ENCODE results near the gene PKNOX2.

The PKNOX2 gene

DNA sequence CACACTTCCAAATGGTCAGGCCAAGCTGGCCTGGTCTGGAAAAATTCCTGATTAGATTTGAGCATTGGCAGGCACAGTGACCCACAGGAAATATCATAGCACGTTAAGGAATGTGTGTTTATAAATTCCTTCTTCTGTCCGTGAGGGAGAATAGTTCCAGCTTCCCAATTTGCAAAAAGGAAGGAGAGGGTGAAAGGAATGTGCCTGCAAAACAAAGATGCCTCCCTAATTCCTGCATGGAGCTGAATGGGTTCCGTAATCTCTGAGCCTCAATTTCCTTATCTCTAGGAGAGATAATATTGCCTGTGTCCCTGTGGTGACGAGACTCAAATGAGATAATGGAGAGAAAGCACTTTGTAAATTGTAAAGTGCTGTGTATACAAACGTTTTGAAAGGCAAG, 226.4 kb downstream of the PKNOX2 start:
- no peak for TF ChIP-seq EZH2 (IDR thresholded peaks at IDR 0.05; ENCODE audit: borderline replicate concordance, low read depth, low read length, severe bottlenecking)
- TF ChIP-seq, protein P1, sequence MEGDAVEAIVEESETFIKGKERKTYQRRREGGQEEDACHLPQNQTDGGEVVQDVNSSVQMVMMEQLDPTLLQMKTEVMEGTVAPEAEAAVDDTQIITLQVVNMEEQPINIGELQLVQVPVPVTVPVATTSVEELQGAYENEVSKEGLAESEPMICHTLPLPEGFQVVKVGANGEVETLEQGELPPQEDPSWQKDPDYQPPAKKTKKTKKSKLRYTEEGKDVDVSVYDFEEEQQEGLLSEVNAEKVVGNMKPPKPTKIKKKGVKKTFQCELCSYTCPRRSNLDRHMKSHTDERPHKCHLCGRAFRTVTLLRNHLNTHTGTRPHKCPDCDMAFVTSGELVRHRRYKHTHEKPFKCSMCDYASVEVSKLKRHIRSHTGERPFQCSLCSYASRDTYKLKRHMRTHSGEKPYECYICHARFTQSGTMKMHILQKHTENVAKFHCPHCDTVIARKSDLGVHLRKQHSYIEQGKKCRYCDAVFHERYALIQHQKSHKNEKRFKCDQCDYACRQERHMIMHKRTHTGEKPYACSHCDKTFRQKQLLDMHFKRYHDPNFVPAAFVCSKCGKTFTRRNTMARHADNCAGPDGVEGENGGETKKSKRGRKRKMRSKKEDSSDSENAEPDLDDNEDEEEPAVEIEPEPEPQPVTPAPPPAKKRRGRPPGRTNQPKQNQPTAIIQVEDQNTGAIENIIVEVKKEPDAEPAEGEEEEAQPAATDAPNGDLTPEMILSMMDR (IDR thresholded peaks at IDR 0.05; ENCODE audit: borderline replicate concordance, extremely low read depth, low read length, poor library complexity, severe bottlenecking), result no peak
- Histone ChIP-seq H3K27me3 (ENCODE audit: insufficient read depth, low read length, poor library complexity) (no peaks in the 10 kb centered on the region), H3K9me3 (ENCODE audit: insufficient read depth, low read length, severe bottlenecking) (no peaks in the 10 kb centered on the region), H3K4me3 (ENCODE audit: low read depth in 1 of 2, low read length in 2 of 2) (no peak overlapping the region), H3K79me2 (ENCODE audit: insufficient read depth, low read length) (no peaks in the 10 kb centered on the region), H3K4me1 (ENCODE audit: insufficient read depth, low read length) (no peaks in the 10 kb centered on the region), H3K27ac (ENCODE audit: low read length) (no peak overlapping the region), H3K36me3 (ENCODE audit: insufficient read depth, low read length) (no peaks in the 10 kb centered on the region), H2AFZ (ENCODE audit: low read depth, low read length) (no peak overlapping the region), H4K20me1 (ENCODE audit: insufficient read depth, low read length) (no peaks in the 10 kb centered on the region), H3K4me2 (ENCODE audit: insufficient read depth, low read length) (no peak overlapping the region), H3K9ac (ENCODE audit: low read depth, low read length) (no peak overlapping the region)
- ATAC-seq (ENCODE audit: insufficient read depth, low read depth) (no peak), DNase-seq (no peak)

DNA sequence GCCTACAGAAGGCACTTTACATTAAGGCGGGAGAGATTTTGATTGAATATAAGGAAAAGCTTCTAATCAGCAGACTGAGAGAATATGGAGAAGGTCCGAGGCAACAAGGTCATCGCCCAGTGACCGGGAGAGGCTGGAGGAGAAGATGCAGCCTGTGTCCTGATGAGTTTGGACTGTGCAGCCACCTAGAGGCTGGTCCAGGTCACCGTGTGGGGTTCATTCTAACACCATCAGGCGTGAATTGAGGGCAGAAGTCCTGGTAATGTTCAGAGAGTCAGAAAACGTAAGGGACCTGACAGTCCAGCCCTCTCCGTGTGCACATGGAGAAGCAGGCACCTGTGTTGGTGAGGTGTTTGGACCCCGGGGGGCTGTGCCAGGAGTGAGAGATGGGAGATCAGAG, 228.8 kb downstream of the PKNOX2 start:
- ATAC-seq (ENCODE audit: insufficient read depth, low read depth), result no peak

DNA sequence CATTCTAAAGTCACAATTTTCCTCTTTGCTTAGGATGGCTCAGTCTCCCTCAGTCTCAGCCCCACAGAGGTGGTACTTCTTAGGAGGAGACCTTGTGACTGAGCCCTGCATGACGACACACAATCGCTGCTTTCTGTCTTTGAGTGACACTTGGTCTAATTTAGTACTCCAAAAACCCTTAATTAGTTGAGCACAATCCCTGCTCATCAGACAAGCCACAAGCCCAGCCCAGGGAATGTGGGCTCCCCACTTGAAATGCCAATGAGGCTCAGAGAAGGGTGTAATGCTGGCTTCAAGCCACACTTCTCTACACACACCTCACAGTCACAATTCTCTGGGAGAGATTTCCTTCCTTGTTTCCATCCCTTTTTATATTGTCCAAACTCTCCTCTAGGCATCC, 229.7 kb downstream of the PKNOX2 start:
- no peaks in the 10 kb centered on the region for H3K79me2 ChIP-seq (ENCODE audit: insufficient read depth, low read length)
- ATAC-seq (ENCODE audit: insufficient read depth, low read depth) (no peak), DNase-seq (no peak)
- H3K4me3 ChIP-seq (ENCODE audit: low read depth in 1 of 2, low read length in 2 of 2), result no peak overlapping the region
- no peaks in the 10 kb centered on the region for H3K4me1 ChIP-seq (ENCODE audit: insufficient read depth, low read length)
- H2AFZ ChIP-seq (ENCODE audit: low read depth, low read length), result no peak overlapping the region
- peaks cover 18% of the 10 kb centered on the region for H3K27me3 ChIP-seq (ENCODE audit: insufficient read depth, low read length, poor library complexity)
- TF ChIP-seq, protein P1 (IDR thresholded peaks at IDR 0.05; ENCODE audit: borderline replicate concordance, extremely low read depth, low read length, poor library complexity, severe bottlenecking), result no peak
- H3K27ac ChIP-seq (ENCODE audit: low read length), result no peak overlapping the region
- no peaks in the 10 kb centered on the region for H3K9me3 ChIP-seq (ENCODE audit: insufficient read depth, low read length, severe bottlenecking)
- no peaks in the 10 kb centered on the region for H3K36me3 ChIP-seq (ENCODE audit: insufficient read depth, low read length)
- H3K9ac ChIP-seq (ENCODE audit: low read depth, low read length), result no peak overlapping the region
- H3K4me2 ChIP-seq (ENCODE audit: insufficient read depth, low read length), result no peak overlapping the region
- H4K20me1 ChIP-seq (ENCODE audit: insufficient read depth, low read length), result no peaks in the 10 kb centered on the region

More for the DNA sequence above, 228.8 kb downstream of the PKNOX2 start:
- H3K4me1 ChIP-seq (ENCODE audit: insufficient read depth, low read length), result no peaks in the 10 kb centered on the region
- H3K9ac ChIP-seq (ENCODE audit: low read depth, low read length), result no peak overlapping the region
- DNase-seq, result no peak
- H3K36me3 ChIP-seq (ENCODE audit: insufficient read depth, low read length), result no peaks in the 10 kb centered on the region
- H2AFZ ChIP-seq (ENCODE audit: low read depth, low read length), result no peak overlapping the region
- no peaks in the 10 kb centered on the region for H3K9me3 ChIP-seq (ENCODE audit: insufficient read depth, low read length, severe bottlenecking)
- no peaks in the 10 kb centered on the region for H3K79me2 ChIP-seq (ENCODE audit: insufficient read depth, low read length)
- no peaks in the 10 kb centered on the region for H4K20me1 ChIP-seq (ENCODE audit: insufficient read depth, low read length)
- peaks cover 11% of the 10 kb centered on the region for H3K27me3 ChIP-seq (ENCODE audit: insufficient read depth, low read length, poor library complexity)
- no peak overlapping the region for H3K4me2 ChIP-seq (ENCODE audit: insufficient read depth, low read length)
- H3K4me3 ChIP-seq (ENCODE audit: low read depth in 1 of 2, low read length in 2 of 2), result no peak overlapping the region
- no peak for TF ChIP-seq EZH2 (IDR thresholded peaks at IDR 0.05; ENCODE audit: borderline replicate concordance, low read depth, low read length, severe bottlenecking)
- TF ChIP-seq, protein P1 (IDR thresholded peaks at IDR 0.05; ENCODE audit: borderline replicate concordance, extremely low read depth, low read length, poor library complexity, severe bottlenecking), result no peak
- no peak overlapping the region for H3K27ac ChIP-seq (ENCODE audit: low read length)

DNA sequence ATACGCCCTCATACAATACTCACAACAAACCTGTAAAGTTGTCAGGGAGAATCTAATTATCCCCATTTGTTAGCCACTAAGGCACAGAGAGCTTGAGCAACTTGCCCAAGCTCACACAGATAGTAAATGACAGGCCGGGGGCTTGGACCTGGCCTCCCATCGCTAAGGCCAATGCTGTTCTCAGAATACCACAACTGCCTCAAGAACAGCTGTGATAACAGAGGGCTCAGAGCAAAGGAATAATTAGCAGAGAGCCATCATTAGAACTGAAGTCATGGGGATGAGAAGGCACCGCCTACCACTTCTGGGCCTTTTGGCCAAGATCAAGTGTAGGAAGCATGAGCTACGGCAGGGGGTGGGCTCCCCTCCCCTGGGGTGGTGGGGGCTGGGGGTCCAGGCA, 232.9 kb downstream of the PKNOX2 start:
- H3K4me2 ChIP-seq (ENCODE audit: insufficient read depth, low read length), result no peak overlapping the region
- no peaks in the 10 kb centered on the region for H3K9me3 ChIP-seq (ENCODE audit: insufficient read depth, low read length, severe bottlenecking)
- H3K27ac ChIP-seq (ENCODE audit: low read length), result no peak overlapping the region
- no peaks in the 10 kb centered on the region for H3K79me2 ChIP-seq (ENCODE audit: insufficient read depth, low read length)
- no peaks in the 10 kb centered on the region for H3K36me3 ChIP-seq (ENCODE audit: insufficient read depth, low read length)
- ATAC-seq (ENCODE audit: insufficient read depth, low read depth) (no peak), DNase-seq (no peak)
- TF ChIP-seq, protein P1 (IDR thresholded peaks at IDR 0.05; ENCODE audit: borderline replicate concordance, extremely low read depth, low read length, poor library complexity, severe bottlenecking), result no peak
- TF ChIP-seq EZH2 (IDR thresholded peaks at IDR 0.05; ENCODE audit: borderline replicate concordance, low read depth, low read length, severe bottlenecking), result no peak
- no peak overlapping the region for H3K9ac ChIP-seq (ENCODE audit: low read depth, low read length)
- no peak overlapping the region for H3K4me3 ChIP-seq (ENCODE audit: low read depth in 1 of 2, low read length in 2 of 2)
- no peak overlapping the region for H2AFZ ChIP-seq (ENCODE audit: low read depth, low read length)
- no peaks in the 10 kb centered on the region for H3K4me1 ChIP-seq (ENCODE audit: insufficient read depth, low read length)
- H3K27me3 ChIP-seq (ENCODE audit: insufficient read depth, low read length, poor library complexity), result peaks cover 24% of the 10 kb centered on the region
- H4K20me1 ChIP-seq (ENCODE audit: insufficient read depth, low read length), result no peaks in the 10 kb centered on the region
